OCI-LY7 (cell line): ENCODE measurements around the gene HINT2.

ENCODE experiments used
- EZH2phosphoT487 ChIP-seq: fragments of 200-600 bp; sonication (generic); IDR thresholded peaks from 2 replicates; pipeline ENCODE4 v1.6.1; 2018; ENCODE audit warnings: low read depth, borderline replicate concordance, mild to moderate bottlenecking, mixed run types, antibody characterized with exemption, low read length, moderate library complexity, mixed read lengths
- TF ChIP-seq, protein P1 (sequence below): fragments of 200-600 bp; sonication (generic); conservative IDR thresholded peaks from 2 replicates; pipeline ENCODE4 v1.5.1; 2014; ENCODE audit warnings: mild to moderate bottlenecking, antibody characterized with exemption, low read length, moderate library complexity, mixed read lengths

DNA sequence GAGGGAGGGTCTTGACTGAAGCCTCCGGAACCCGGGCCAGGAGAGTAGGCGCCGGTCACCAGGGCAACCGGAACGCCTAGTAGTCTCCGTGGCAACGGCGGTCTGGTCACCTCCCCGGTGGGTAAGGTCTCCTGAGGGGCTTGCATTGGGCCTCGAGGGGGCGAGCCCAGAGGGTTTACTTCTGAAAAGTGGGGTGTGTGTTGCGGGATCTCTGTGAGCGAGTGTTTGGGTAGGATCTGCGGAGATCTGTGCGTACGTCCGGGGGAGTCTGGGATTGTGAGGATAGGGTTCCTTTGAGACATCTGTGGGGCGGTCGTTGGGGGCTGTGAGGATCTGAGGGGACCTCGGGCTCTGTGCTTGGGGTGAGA, 13.9 kb upstream of the HINT2 start, which contains the start of gene FAM221B:
- TF ChIP-seq, protein P1, sequence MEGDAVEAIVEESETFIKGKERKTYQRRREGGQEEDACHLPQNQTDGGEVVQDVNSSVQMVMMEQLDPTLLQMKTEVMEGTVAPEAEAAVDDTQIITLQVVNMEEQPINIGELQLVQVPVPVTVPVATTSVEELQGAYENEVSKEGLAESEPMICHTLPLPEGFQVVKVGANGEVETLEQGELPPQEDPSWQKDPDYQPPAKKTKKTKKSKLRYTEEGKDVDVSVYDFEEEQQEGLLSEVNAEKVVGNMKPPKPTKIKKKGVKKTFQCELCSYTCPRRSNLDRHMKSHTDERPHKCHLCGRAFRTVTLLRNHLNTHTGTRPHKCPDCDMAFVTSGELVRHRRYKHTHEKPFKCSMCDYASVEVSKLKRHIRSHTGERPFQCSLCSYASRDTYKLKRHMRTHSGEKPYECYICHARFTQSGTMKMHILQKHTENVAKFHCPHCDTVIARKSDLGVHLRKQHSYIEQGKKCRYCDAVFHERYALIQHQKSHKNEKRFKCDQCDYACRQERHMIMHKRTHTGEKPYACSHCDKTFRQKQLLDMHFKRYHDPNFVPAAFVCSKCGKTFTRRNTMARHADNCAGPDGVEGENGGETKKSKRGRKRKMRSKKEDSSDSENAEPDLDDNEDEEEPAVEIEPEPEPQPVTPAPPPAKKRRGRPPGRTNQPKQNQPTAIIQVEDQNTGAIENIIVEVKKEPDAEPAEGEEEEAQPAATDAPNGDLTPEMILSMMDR: no peak
- no peak for TF ChIP-seq EZH2phosphoT487
